Hepatic stellate cell (primary cell): ENCODE results near the gene ZFAND2A.
"Not testable (repeated sequence)": the region's sequence is repeated elsewhere in the genome, so short reads cannot be mapped to it uniquely, and the experiment has no call there.

Experiments used
- DNase-seq: peaks from one replicate; pipeline ENCODE4 v3.0.0; 2011; ENCODE audit warnings: low spot score

Gene ZFAND2A

GRCh38 chr7:1122832-1123501 is 37.0 kb downstream of the ZFAND2A start:
- no peak for DNase-seq

GRCh38 chr7:1121886-1122831 is 37.8 kb downstream of the ZFAND2A start:
- no peak for DNase-seq

- DNase-seq = no peak
Measured at GRCh38 chr7:1121476-1121875, 38.5 kb downstream of the ZFAND2A start.

GRCh38 chr7:1120791-1121190 is 39.2 kb downstream of the ZFAND2A start:
- DNase-seq = no peak

- DNase-seq = no peak
Measured at GRCh38 chr7:1119201-1119600, 40.8 kb downstream of the ZFAND2A start.

- DNase-seq = no peak
Measured at GRCh38 chr7:1117321-1117928, 42.6 kb downstream of the ZFAND2A start.

GRCh38 chr7:1116383-1117008 is 43.5 kb downstream of the ZFAND2A start:
- DNase-seq = not testable (repeated sequence)

GRCh38 chr7:1115171-1116045 is 44.6 kb downstream of the ZFAND2A start:
- DNase-seq = not testable (repeated sequence)

GRCh38 chr7:1114505-1114904 is 45.5 kb downstream of the ZFAND2A start:
- DNase-seq = no peak

GRCh38 chr7:1114088-1114487 is 45.9 kb downstream of the ZFAND2A start:
- no peak for DNase-seq

GRCh38 chr7:1113548-1113885 is 46.5 kb downstream of the ZFAND2A start:
- no peak for DNase-seq

GRCh38 chr7:1112625-1113547 is 47.1 kb downstream of the ZFAND2A start:
- no peak for DNase-seq

GRCh38 chr7:1112109-1112508 is 47.9 kb downstream of the ZFAND2A start:
- no peak for DNase-seq

- DNase-seq = no peak
Measured at GRCh38 chr7:1111156-1111555, 48.8 kb downstream of the ZFAND2A start.

- no peak for DNase-seq
Measured at GRCh38 chr7:1110358-1110757, 49.6 kb downstream of the ZFAND2A start.

- DNase-seq = no peak
Measured at GRCh38 chr7:1109581-1110310, 50.2 kb downstream of the ZFAND2A start.

GRCh38 chr7:1108264-1108920 is 51.6 kb downstream of the ZFAND2A start:
- DNase-seq = no peak

- DNase-seq = no peak
Measured at GRCh38 chr7:1106793-1107421, 53.1 kb downstream of the ZFAND2A start.
